Hair follicle dermal papilla cell (primary cell): ENCODE measurements around the gene LSM6. TPM values are rescaled to one million over a fixed set of nuclear protein-coding genes. Genes with fewer than 3 reads are reported as not detected.

Experiments
- total RNA-seq: library from RNA; depleted of rRNA; stranded (reverse); fragments of >200 nt; gene quantifications from 2 replicates; pipeline ENCODE4 v1.2.3, GENCODE V29; 2012

LSM6 gene
- 15.9 and 19.1 TPM in 2 replicates for total RNA-seq

GRCh38 chr4:146175541-146176453 lies at the start of gene LSM6:
Gene LSM6 (plus strand): TSS chr4:146175718. CDS start chr4:146182922, 7,204 bp downstream.

DNA sequence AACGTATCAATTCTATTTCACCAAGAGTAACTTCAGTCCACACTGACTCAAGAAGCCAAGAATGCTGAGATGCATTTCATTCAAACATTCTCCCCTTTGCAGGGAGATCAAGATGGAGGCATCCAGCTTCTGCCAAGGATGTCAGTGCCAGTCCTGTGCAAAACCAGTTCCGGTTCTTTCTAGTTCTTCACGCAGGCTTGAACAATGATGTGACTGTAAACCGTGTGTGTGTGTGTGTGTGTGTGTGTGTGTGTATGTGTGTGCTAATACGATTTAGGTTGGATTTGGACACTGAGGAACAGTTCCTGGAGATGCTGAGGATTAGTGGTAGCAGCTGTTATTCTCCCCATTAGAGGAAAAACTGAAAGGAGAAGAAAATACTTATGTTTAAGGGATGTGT lies 38.7 kb downstream of the LSM6 start, which contains the start of gene REELD1:
Gene REELD1, plus strand, starts transcription at position 301 of the 400 bp plus-strand sequence. CDS start 2,415 bp downstream, outside the sequence.

Other genes with a start within 250 kb of the LSM6 start
- gene ZNF827, start 236.9 kb upstream of the LSM6 start, total RNA-seq, result 15.5 and 22.7 TPM in 2 replicates
- not detected in 2 replicates for gene REELD1, start 38.8 kb downstream of the LSM6 start, total RNA-seq